ENCODE measurements around the gene TLX3.
"Not testable (repeated sequence)": the region's sequence is repeated elsewhere in the genome, so short reads cannot be mapped to it uniquely, and the experiment has no call there.

TLX3 gene

DNA sequence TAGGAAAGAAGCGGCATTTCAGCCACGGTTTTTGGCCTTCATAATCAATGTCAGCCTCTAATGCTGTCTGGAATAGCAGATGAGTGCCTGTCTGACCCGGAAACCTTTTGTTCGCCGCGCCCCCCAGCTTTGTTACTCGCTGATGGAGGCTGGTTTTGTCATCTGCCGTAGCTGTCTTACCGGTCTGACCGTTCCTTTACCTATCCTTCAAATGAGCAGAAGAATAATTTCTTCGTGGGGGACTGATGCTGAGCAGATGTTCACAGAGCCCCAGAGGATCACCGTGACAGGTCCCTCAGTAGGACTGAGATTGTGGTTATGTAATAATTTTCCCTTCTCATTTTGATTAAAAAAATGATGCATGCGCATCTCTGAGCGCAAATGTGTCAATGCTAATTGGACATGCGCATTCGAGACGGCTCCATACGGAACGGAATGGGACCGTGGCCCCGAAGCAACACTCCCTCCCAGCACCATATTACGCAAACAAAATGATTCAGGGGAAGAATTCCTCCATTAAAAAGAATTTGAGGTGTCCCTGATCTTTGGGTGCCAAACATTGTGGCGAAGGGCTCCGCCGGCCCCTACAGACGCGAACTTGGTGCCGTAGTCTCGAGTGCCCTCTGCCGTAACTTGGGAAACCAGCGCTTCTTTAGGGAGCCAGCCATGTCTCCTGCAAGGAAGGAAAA, 27.6 kb downstream of the TLX3 start:
- peaks cover 54% of the 10 kb centered on the region for H3K27me3 Mint-ChIP-seq
- H3K27ac Mint-ChIP-seq: no peak overlapping the region
- DNase-seq (peak; percentile 26 to 37), ATAC-seq (peak; percentile 82)
- peaks cover 9% of the 10 kb centered on the region for H3K4me1 Mint-ChIP-seq
- peak overlapping the region; percentile 65 to 66 for H3K4me3 Mint-ChIP-seq
- H3K9me3 Mint-ChIP-seq: no peaks in the 10 kb centered on the region

- Mint-ChIP-seq H3K9me3 (no peaks in the 10 kb centered on the region), H3K4me1 (peaks cover 9% of the 10 kb centered on the region), H3K27me3 (peaks cover 48% of the 10 kb centered on the region), H3K4me3 (peak overlapping the region; percentile 65 to 66), H3K27ac (no peak overlapping the region)
- DNase-seq: no peak
- no peak for ATAC-seq
Measured at GRCh38 chr5:171337210-171337569, 28.1 kb downstream of the TLX3 start.

- ATAC-seq (no peak), DNase-seq (no peak)
- H3K27ac Mint-ChIP-seq: no peak overlapping the region
- H3K9me3 Mint-ChIP-seq: no peaks in the 10 kb centered on the region
- H3K4me3 Mint-ChIP-seq: no peak overlapping the region
- H3K27me3 Mint-ChIP-seq: peaks cover 41% of the 10 kb centered on the region
- peaks cover 9% of the 10 kb centered on the region for H3K4me1 Mint-ChIP-seq
Measured at GRCh38 chr5:171340042-171340441, 31.0 kb downstream of the TLX3 start.

DNA sequence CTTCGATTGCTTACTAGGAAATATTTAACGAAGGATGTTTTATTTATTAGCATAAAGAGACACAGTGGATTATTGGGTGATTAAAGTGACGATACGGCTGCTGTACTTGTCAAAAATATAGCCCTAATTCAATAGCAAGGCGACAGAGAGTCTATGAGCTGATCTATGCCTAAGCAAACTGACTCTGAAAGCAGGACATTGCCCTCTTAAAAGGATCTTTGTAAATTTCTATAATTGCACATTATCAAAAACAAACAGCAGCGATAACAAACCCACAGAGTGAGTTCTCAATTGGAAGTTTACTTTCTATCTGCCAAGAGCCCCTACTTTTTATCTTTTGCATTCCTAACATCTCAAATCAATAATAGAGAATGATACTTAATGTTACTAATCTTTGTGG, 31.4 kb downstream of the TLX3 start:
- ATAC-seq (no peak), DNase-seq (no peak)
- no peaks in the 10 kb centered on the region for H3K9me3 Mint-ChIP-seq
- H3K27ac Mint-ChIP-seq: no peak overlapping the region
- H3K4me3 Mint-ChIP-seq: no peak overlapping the region
- H3K4me1 Mint-ChIP-seq: peaks cover 9% of the 10 kb centered on the region
- H3K27me3 Mint-ChIP-seq: peaks cover 37% of the 10 kb centered on the region

DNA sequence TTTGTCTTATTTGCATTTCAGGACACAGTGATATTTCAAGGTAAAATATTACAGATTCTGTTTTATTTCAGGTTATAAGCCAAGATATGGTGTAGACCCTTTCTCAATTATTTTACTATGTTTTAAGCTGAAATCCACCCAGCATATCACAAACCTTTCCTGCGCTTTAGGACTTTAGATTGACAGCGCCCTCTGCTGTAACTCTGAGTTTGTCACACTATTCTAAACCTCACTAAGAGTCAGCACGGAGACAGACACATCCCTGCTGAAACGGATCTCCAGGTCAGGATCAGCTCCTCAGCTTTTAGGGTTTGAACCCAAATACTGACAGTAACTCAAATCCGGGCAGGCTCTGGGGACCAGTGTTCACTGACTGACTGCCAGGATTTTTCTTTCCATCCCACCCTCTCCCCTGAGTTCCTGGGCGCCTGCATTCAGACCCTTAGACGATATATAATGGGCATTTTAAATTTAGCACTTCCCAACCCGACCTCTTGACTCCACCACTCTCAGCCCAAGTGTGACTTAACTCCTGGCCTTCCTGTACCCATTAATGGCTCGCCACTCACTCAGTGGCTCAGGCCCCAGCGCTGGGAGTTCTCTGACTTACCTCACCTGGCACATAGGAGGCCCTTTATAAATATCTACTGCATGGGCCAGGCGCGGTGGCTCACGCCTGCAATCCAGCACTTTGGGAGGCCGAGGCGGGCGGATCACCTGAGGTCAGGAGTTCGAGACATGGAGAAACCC, 33.5 kb downstream of the TLX3 start:
- H3K27ac Mint-ChIP-seq: peak overlapping the region in 1 of 2 donors; percentile 35
- peaks cover 16% of the 10 kb centered on the region for H3K27me3 Mint-ChIP-seq
- H3K4me3 Mint-ChIP-seq: no peak overlapping the region
- H3K4me1 Mint-ChIP-seq: no peaks in the 10 kb centered on the region
- ATAC-seq (peak; percentile 80), DNase-seq (peak; percentile 23 to 24)
- H3K9me3 Mint-ChIP-seq: no peaks in the 10 kb centered on the region

DNA sequence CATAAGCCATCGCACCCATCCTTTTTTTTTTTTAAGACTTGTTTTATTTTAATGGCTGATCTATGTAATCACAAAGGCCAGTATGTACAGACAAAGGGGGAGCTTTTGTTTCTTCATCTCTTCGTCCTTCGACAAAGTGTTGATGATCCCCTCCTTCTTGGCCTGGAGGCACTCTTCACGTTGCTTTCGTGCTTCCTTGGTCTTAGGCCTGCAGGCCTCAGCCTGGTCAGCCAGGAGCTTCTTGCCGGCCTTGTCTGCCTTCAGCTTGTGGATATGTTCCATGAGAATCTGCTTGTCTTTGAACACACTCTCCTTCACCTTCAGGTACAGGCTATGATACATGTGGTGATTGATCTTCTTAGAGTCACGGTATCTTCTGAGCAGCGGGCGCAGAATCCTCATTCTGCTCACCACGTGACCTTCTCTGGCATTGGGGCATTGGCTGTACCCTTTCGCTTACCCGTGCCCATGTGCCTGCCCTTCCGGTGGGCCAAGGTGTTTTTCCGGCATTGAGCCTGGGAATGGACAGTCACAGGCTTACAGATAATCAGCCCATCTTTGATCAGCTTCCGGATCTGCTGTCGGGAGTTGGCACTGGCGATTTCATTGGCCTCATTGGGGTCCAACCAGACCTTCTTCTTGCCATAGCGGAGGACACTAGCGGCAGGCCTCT, 36.0 kb downstream of the TLX3 start:
- Mint-ChIP-seq H3K27me3 (peaks cover 6% of the 10 kb centered on the region), H3K27ac (no peak overlapping the region), H3K9me3 (no peaks in the 10 kb centered on the region), H3K4me3 (no peak overlapping the region), H3K4me1 (no peaks in the 10 kb centered on the region)
- DNase-seq (no peak), ATAC-seq (no peak)

- Mint-ChIP-seq H3K4me3 (no peak overlapping the region), H3K27ac (no peak overlapping the region), H3K9me3 (no peaks in the 10 kb centered on the region), H3K27me3 (peaks cover 17% of the 10 kb centered on the region), H3K4me1 (peaks cover 14% of the 10 kb centered on the region)
- DNase-seq: no peak
- ATAC-seq: no peak
Measured at GRCh38 chr5:171351536-171352073, 42.6 kb downstream of the TLX3 start.

GRCh38 chr5:171355302-171355724, 46.3 kb downstream of the TLX3 start:
- peak; percentile 92 for ATAC-seq
- H3K27ac Mint-ChIP-seq: no peak overlapping the region

DNA sequence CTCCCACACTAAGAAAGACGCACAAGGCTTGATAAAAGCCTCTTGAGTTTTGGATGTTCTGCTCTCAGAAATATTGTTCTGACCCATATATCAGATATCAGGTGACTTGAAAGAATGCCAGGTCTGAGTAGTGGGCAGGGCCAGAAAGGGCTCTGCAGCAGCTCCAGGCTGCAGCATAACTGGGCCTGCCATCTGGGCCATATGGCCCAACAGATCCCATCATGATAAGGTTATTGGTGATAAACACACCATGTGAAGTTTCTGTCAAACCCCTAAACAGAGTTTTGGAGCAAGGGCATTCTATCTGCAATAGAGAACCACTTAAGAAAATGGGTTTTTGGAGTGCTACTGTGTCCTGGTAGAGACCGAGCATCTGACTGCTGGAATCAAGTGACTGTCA, 48.8 kb downstream of the TLX3 start:
- ATAC-seq (no peak), DNase-seq (no peak)
- peaks cover 14% of the 10 kb centered on the region for H3K4me1 Mint-ChIP-seq
- H3K4me3 Mint-ChIP-seq: no peak overlapping the region
- no peaks in the 10 kb centered on the region for H3K9me3 Mint-ChIP-seq
- peaks cover 7% of the 10 kb centered on the region for H3K27me3 Mint-ChIP-seq
- H3K27ac Mint-ChIP-seq: no peak overlapping the region

More at GRCh38 chr5:171355302-171355724, 46.3 kb downstream of the TLX3 start:
- Mint-ChIP-seq H3K4me1 (peaks cover 14% of the 10 kb centered on the region), H3K4me3 (no peak overlapping the region), H3K27me3 (peaks cover 9% of the 10 kb centered on the region), H3K9me3 (no peaks in the 10 kb centered on the region)
- peak; percentile 47 to 68 for DNase-seq

DNA sequence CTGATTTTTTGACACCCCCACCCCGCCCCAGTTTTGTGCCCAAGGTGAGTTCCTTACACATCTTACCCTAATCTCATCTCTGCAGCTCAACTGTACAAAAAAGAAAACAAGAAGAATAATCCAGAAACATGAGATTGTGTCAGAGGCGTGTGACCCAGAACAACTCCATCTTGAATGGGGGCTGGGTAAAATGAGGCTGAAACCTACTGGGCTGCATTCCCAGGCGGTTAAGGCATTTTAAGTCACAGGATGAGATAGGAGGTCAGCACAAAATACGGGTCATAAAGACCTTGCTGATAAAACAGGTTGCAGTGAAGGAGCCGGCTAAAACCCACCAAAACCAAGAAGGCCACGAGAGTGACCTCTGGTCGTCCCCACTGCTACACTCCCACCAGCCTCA, 52.1 kb downstream of the TLX3 start:
- H3K4me1 Mint-ChIP-seq, H3K4me3 Mint-ChIP-seq, H3K9me3 Mint-ChIP-seq, ATAC-seq, DNase-seq, H3K27ac Mint-ChIP-seq: not testable (repeated sequence)
- H3K27me3 Mint-ChIP-seq: peaks cover 32% of the 10 kb centered on the region

All from stimulated activated naive CD8-positive, alpha-beta T cell treated with anti-CD3 and anti-CD28 coated beads, Interleukin-15, amount 100 ng/mL, for 72 hours (primary cell).